H1 (cell line): ENCODE measurements around the gene BMERB1. TPM values are rescaled to one million over a fixed set of nuclear protein-coding genes. Genes with fewer than 3 reads are reported as not detected.

ENCODE experiments used
- CTCF ChIA-PET: fragments of 300-600 bp; sonication (Branson Sonifier 250); formaldehyde crosslinking; loops from one replicate; lab custom pipeline; 2021; ENCODE audit not compliant: partially characterized antibody; lab: Charles Lee
- POLR2A ChIA-PET: fragments of 300-600 bp; sonication (Branson Sonifier 250); formaldehyde crosslinking; loops from one replicate; lab custom pipeline; 2021; ENCODE audit warnings: inconsistent platforms; ENCODE audit not compliant: partially characterized antibody; lab: Charles Lee
- DNase-seq, 2 experiments: peaks; one replicate each; pipeline versions ENCODE4 v3.0.0 to v3.0.0-alpha.2; 2010 to 2022; ENCODE audit warnings: low spot score in 2 of 2, low read depth in 1 of 2, mixed read lengths in 1 of 2
- FAIRE-seq: peaks from 2 replicates; lab custom pipeline; 2011; peaks lifted over from hg19 to GRCh38; lab: Jason Lieb, UNC
- H2AFZ ChIP-seq: 2 replicates; pipeline ENCODE4 v1.8.1; 2012; ENCODE audit warnings: low read length, inconsistent platforms
- H2AK5ac ChIP-seq: 2 replicates; pipeline ENCODE4 v1.6.1; 2013; ENCODE audit warnings: low read depth, low read length
- H2BK120ac ChIP-seq: replicated peaks from 2 replicates; pipeline ENCODE3; 2013; ENCODE audit warnings: low read depth, low read length, inconsistent platforms
- H2BK12ac ChIP-seq: 2 replicates; pipeline ENCODE4 v1.6.1; 2013; ENCODE audit warnings: low read depth, low read length
- H2BK15ac ChIP-seq: 2 replicates; pipeline ENCODE4 v1.6.1; 2013; ENCODE audit warnings: low read length
- H2BK20ac ChIP-seq: 2 replicates; pipeline ENCODE4 v1.6.1; 2013; ENCODE audit warnings: low read length
- H2BK5ac ChIP-seq: 2 replicates; pipeline ENCODE4 v1.6.1; 2013; ENCODE audit warnings: low read depth, low read length
- H3K14ac ChIP-seq: 2 replicates; pipeline ENCODE4 v1.6.1; 2013; ENCODE audit warnings: inconsistent platforms; ENCODE audit not compliant: insufficient read length
- H3K18ac ChIP-seq: 2 replicates; pipeline ENCODE4 v1.6.1; 2013; ENCODE audit warnings: low read length; ENCODE audit errors: extremely low read depth
- H3K23ac ChIP-seq: 2 replicates; pipeline ENCODE4 v1.6.1; 2013; ENCODE audit warnings: inconsistent platforms; ENCODE audit not compliant: insufficient read length
- H3K23me2 ChIP-seq: 2 replicates; pipeline ENCODE4 v1.6.1; 2013; ENCODE audit warnings: low read depth, low read length
- H3K27ac ChIP-seq: 2 replicates; pipeline ENCODE4 v1.6.1; 2011; ENCODE audit warnings: low read depth, low read length, inconsistent platforms
- H3K27me3 ChIP-seq, 4 experiments: replicated peaks in 1 of 4; 1 replicate in 1 of 4; 2 replicates in 3 of 4; pipeline versions ENCODE4 v1.6.1 to v1.8.1; 2011 to 2013; ENCODE audit warnings: low read length in 3 of 4, mild to moderate bottlenecking in 3 of 4, inconsistent platforms in 2 of 4, mixed read lengths in 2 of 4, moderate library complexity in 1 of 4; ENCODE audit not compliant: control insufficient read depth in 3 of 4, insufficient read depth in 3 of 4; ENCODE audit errors: extremely low read depth in 1 of 4
- H3K36me3 ChIP-seq, 4 experiments: 2 replicates each; pipeline versions ENCODE4 v1.6.1 to v1.8.1; 2011 to 2013; ENCODE audit warnings: mild to moderate bottlenecking in 4 of 4, low read length in 3 of 4, moderate library complexity in 2 of 4, control low read depth in 1 of 4, inconsistent platforms in 1 of 4; ENCODE audit not compliant: insufficient read depth in 4 of 4, control insufficient read depth in 2 of 4
- H3K4ac ChIP-seq: replicated peaks from 2 replicates; pipeline ENCODE3; 2013; ENCODE audit warnings: low read length, low read depth, mixed read lengths, inconsistent platforms; ENCODE audit not compliant: insufficient read length
- H3K4me1 ChIP-seq, 4 experiments: replicated peaks in 1 of 4; 1 replicate in 1 of 4; 2 replicates in 3 of 4; pipeline versions ENCODE4 v1.6.1 to v1.8.1; 2011 to 2013; ENCODE audit warnings: low read length in 3 of 4, inconsistent platforms in 2 of 4, mixed read lengths in 1 of 4; ENCODE audit not compliant: insufficient read depth in 4 of 4, control insufficient read depth in 3 of 4
- H3K4me2 ChIP-seq, 2 experiments: 2 replicates each; pipeline versions ENCODE4 v1.6.1 to v1.8.1; 2011 to 2013; ENCODE audit warnings: low read depth in 2 of 2, low read length in 2 of 2, control low read depth in 1 of 2, inconsistent platforms in 1 of 2, mild to moderate bottlenecking in 1 of 2; ENCODE audit not compliant: insufficient read depth in 1 of 2
- H3K4me3 ChIP-seq, 4 experiments: fragments of 200-600, 300-600 bp in 1 of 4; sonication (generic), shearing (Covaris generic), sonication (Bioruptor Twin) in 1 of 4; 2 replicates each; pipeline versions ENCODE4 v1.5.1 to v1.8.1; 2011 to 2016; ENCODE audit warnings: low read length in 4 of 4, low read depth in 3 of 4, control low read depth in 2 of 4, inconsistent platforms in 2 of 4, mild to moderate bottlenecking in 2 of 4, mixed read lengths in 1 of 4, moderate library complexity in 1 of 4; ENCODE audit not compliant: insufficient read depth in 2 of 4; ENCODE audit errors: extremely low read depth in 1 of 4
- H3K56ac ChIP-seq: replicated peaks from 2 replicates; pipeline ENCODE3; 2013; ENCODE audit warnings: low read depth, mild to moderate bottlenecking, mixed read lengths, low read length, inconsistent platforms; ENCODE audit not compliant: insufficient read length
- H3K79me1 ChIP-seq: 2 replicates; pipeline ENCODE4 v1.6.1; 2013; ENCODE audit warnings: low read depth, low read length, control low read depth
- H3K79me2 ChIP-seq, 2 experiments: 2 replicates each; pipeline versions ENCODE4 v1.6.1 to v1.8.1; 2012 to 2013; ENCODE audit warnings: low read length in 2 of 2, mild to moderate bottlenecking in 2 of 2, inconsistent platforms in 1 of 2; ENCODE audit not compliant: insufficient read depth in 2 of 2, control insufficient read depth in 1 of 2
- H3K9ac ChIP-seq, 4 experiments: replicated peaks in 1 of 4; 1 replicate in 1 of 4; 2 replicates in 3 of 4; pipeline versions ENCODE4 v1.6.1 to v1.8.1; 2011 to 2013; ENCODE audit warnings: low read depth in 3 of 4, low read length in 3 of 4, control low read depth in 2 of 4, mild to moderate bottlenecking in 2 of 4, moderate library complexity in 2 of 4, inconsistent platforms in 1 of 4; ENCODE audit errors: extremely low read depth in 1 of 4
- H3K9me3 ChIP-seq, 2 experiments: 2 replicates each; pipeline versions ENCODE4 v1.6.1 to v1.8.1; 2012 to 2013; ENCODE audit warnings: mild to moderate bottlenecking in 2 of 2, moderate library complexity in 2 of 2, control low read depth in 1 of 2, inconsistent platforms in 1 of 2, low read depth in 1 of 2, low read length in 1 of 2, mixed read lengths in 1 of 2; ENCODE audit not compliant: insufficient read depth in 2 of 2
- H4K20me1 ChIP-seq, 2 experiments: replicated peaks in 1 of 2; 2 replicates each; pipeline versions ENCODE3 to v1.8.1; 2011 to 2013; ENCODE audit warnings: inconsistent platforms in 2 of 2, low read length in 2 of 2, mild to moderate bottlenecking in 1 of 2; ENCODE audit not compliant: insufficient read depth in 2 of 2, control insufficient read depth in 1 of 2
- H4K5ac ChIP-seq: 2 replicates; pipeline ENCODE4 v1.6.1; 2013; ENCODE audit warnings: low read length, low read depth, mixed read lengths, inconsistent platforms; ENCODE audit not compliant: insufficient read length
- H4K8ac ChIP-seq: 2 replicates; pipeline ENCODE4 v1.8.0; 2013; ENCODE audit warnings: mild to moderate bottlenecking, moderate library complexity, low read length, inconsistent platforms; ENCODE audit not compliant: insufficient read depth; ENCODE audit errors: extremely low read depth
- H4K91ac ChIP-seq: replicated peaks from 2 replicates; pipeline ENCODE3; 2013; ENCODE audit warnings: low read length, mixed read lengths, inconsistent platforms; ENCODE audit not compliant: insufficient read length
- CTCF ChIP-seq, 3 experiments: IDR thresholded peaks; 1 replicate in 2 of 3; 2 replicates in 1 of 3; pipeline versions ENCODE4 v1.5.1 to v1.6.1; 2011; ENCODE audit warnings: low read length in 3 of 3, mild to moderate bottlenecking in 3 of 3, inconsistent platforms in 2 of 3, low read depth in 1 of 3, moderate library complexity in 1 of 3; ENCODE audit not compliant: insufficient read depth in 1 of 3; ENCODE audit errors: control extremely low read depth in 1 of 3
- GABPA ChIP-seq: IDR thresholded peaks from 2 replicates; pipeline ENCODE4 v1.6.1; 2011; ENCODE audit warnings: mild to moderate bottlenecking, low read length, moderate library complexity, borderline replicate concordance; ENCODE audit not compliant: insufficient read depth
- JUN ChIP-seq: IDR thresholded peaks from 2 replicates; pipeline ENCODE4 v1.6.1; 2011; ENCODE audit warnings: low read depth, mild to moderate bottlenecking, improper control_type of control experiment, low read length
- NANOG ChIP-seq: IDR thresholded peaks from 2 replicates; pipeline ENCODE4 v1.6.1; 2011; ENCODE audit warnings: low read length, low read depth, mild to moderate bottlenecking, inconsistent platforms; ENCODE audit not compliant: insufficient read depth, poor library complexity, severe bottlenecking
- SAP30 ChIP-seq: fragments of 300-600 bp; sonication (generic); IDR thresholded peaks from 2 replicates; pipeline ENCODE4 v1.7.1; 2012; ENCODE audit warnings: low read length, moderate library complexity, mild to moderate bottlenecking, inconsistent platforms; ENCODE audit not compliant: insufficient read depth, insufficient replicate concordance
- SP1 ChIP-seq: IDR thresholded peaks from 2 replicates; pipeline ENCODE4 v1.6.1; 2011; ENCODE audit warnings: low read depth, low read length
- TAF1 ChIP-seq: IDR thresholded peaks from 2 replicates; pipeline ENCODE4 v1.6.1; 2011; ENCODE audit warnings: mild to moderate bottlenecking, low read depth, low read length
- WGBS, 2 experiments: shearing (Covaris generic) in 1 of 2; methylation state at CpG; one replicate each; pipeline versions ENCODE4 v1.1.6 to v1.1.7; 2013 to 2015; ENCODE audit warnings: low lambda C conversion rate in 2 of 2, mixed read lengths in 2 of 2, inconsistent platforms in 1 of 2, low coverage in 1 of 2, missing lambda C conversion rate in 1 of 2; ENCODE audit not compliant: insufficient replicate concordance in 2 of 2, insufficient coverage in 1 of 2, insufficient read length in 1 of 2; ENCODE audit errors: extremely low coverage in 1 of 2, missing lambda C conversion rate in 1 of 2; 5-methylcytosine and 5-hydroxymethylcytosine counted together
- polyA plus RNA-seq, 7 experiments: library from polyadenylated mRNA; depleted of rRNA in 3 of 7; stranded (reverse) in 5 of 7; unstranded in 2 of 7; fragments of >200 nt in 5 of 7; fragments of 200-250 nt in 2 of 7; gene quantifications; 1 replicate in 5 of 7; 2 replicates in 1 of 7; 4 replicates in 1 of 7; pipeline versions ENCODE4 v1.2.1 to v1.2.3, GENCODE V29; 2011 to 2013; ENCODE audit warnings: missing spikeins in 2 of 7, mixed read lengths in 2 of 7
- total RNA-seq: library from RNA; stranded (reverse); fragmentation: NEBNext Ultra II Directional; extraction: Animal tissue kit (Norgen Biotek cat#: 25700); gene quantifications from 2 replicates; pipeline ENCODE4 v1.2.1, GENCODE V29; 2021

BMERB1 gene
- total and polyA plus RNA-seq, 2 of the 8 experiments (the other 6 are each of a cell fraction or from before 2014, with no cell fraction given) = 23.5 to 27.1 TPM

GRCh38 chr16:15585956-15586355, 151.6 kb downstream of the BMERB1 start:
- Histone ChIP-seq H3K79me2 (no peaks in the 10 kb centered on the region), H4K91ac (no peak overlapping the region), H3K4me1 (no peaks in the 10 kb centered on the region), H3K18ac (no peak overlapping the region), H3K4me3 (no peak overlapping the region), H3K14ac (no peak overlapping the region), H3K36me3 (peaks cover 0 to 6% (median 5%) of the 10 kb centered on the region in 4 experiments; a peak in 3 of 8 replicates), H4K5ac (no peak overlapping the region), H2BK120ac (no peak overlapping the region), H3K4ac (no peak overlapping the region), H3K9ac (no peak overlapping the region), H3K27ac (no peak overlapping the region), H2BK12ac (no peak overlapping the region), H2AK5ac (no peak overlapping the region), H3K9me3 (peaks cover 7 to 12% of the 10 kb centered on the region in 2 experiments; a peak in 3 of 4 replicates), H2BK20ac (no peak overlapping the region), H4K20me1 (no peaks in the 10 kb centered on the region), H3K56ac (no peak overlapping the region), H4K8ac (no peak overlapping the region), H2BK15ac (no peak overlapping the region), H2AFZ (no peak overlapping the region), H3K79me1 (no peaks in the 10 kb centered on the region), H3K4me2 (no peak overlapping the region), H3K23me2 (no peaks in the 10 kb centered on the region), H3K23ac (no peak overlapping the region), H2BK5ac (no peak overlapping the region), H3K27me3 (no peaks in the 10 kb centered on the region)
- DNase-seq (no peak), FAIRE-seq (no peak)
- ChIA-PET CTCF (no interaction called here), POLR2A (no interaction called here)
- TF ChIP-seq TAF1 = no peak
- no peak for TF ChIP-seq JUN
- no peak for TF ChIP-seq SAP30
- TF ChIP-seq CTCF (IDR thresholded peaks at IDR 0.05; ENCODE audit: control extremely low read depth in 1 of 3, insufficient read depth in 1 of 3, low read depth in 1 of 3, low read length in 3 of 3) = no peak
- TF ChIP-seq SP1 = no peak
- no peak for TF ChIP-seq NANOG
- TF ChIP-seq GABPA = no peak
- 79% methylated on average over 1 of the region's 1 CpG; no CpG with 5 or more reads in 1 of the 2 experiments for WGBS, 2 experiments
